Fibroblast of villous mesenchyme (primary cell): ENCODE data around the gene IL10RA. TPM values are rescaled to one million over a fixed set of nuclear protein-coding genes. Genes with fewer than 3 reads are reported as not detected.

ENCODE experiments used
- DNase-seq: peaks from one replicate; pipeline ENCODE4 v3.0.0-alpha.2; 2010; ENCODE audit warnings: low read depth
- H3K4me3 ChIP-seq: 2 replicates; pipeline ENCODE4 v1.5.1; 2011; ENCODE audit warnings: low read depth, mild to moderate bottlenecking, low read length
- total RNA-seq: library from RNA; depleted of rRNA; stranded (reverse); fragments of >200 nt; gene quantifications from 2 replicates; pipeline ENCODE4 v1.2.3, GENCODE V29; 2012
- TF ChIP-seq, protein P1 (sequence below): IDR thresholded peaks from 2 replicates; pipeline ENCODE4 v1.5.1; 2012; ENCODE audit warnings: low read depth, mild to moderate bottlenecking, low read length; ENCODE audit not compliant: insufficient read depth

Gene IL10RA
- total RNA-seq, 1 donor = not detected

DNA sequence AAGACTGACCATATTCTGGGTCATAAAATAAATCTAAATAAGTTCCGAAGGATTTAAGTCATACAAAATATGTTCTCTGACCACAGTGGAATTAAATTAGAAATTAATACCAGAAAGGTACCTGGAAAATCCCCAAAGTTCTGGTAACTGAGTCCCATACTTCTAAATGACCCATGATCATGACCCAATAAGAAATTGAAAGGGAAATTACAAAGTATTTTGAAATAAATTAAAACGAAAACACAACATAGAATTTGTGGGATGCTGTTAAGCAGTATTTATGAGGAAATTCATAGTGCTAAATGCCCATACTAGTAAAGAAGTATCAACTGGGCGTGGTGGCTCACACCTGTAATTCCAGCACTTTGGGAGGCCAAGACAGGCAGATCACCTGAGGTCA is 23.4 kb upstream of the IL10RA start:
- H3K4me3 ChIP-seq = no peak overlapping the region
- DNase-seq = no peak
- TF ChIP-seq, protein P1, sequence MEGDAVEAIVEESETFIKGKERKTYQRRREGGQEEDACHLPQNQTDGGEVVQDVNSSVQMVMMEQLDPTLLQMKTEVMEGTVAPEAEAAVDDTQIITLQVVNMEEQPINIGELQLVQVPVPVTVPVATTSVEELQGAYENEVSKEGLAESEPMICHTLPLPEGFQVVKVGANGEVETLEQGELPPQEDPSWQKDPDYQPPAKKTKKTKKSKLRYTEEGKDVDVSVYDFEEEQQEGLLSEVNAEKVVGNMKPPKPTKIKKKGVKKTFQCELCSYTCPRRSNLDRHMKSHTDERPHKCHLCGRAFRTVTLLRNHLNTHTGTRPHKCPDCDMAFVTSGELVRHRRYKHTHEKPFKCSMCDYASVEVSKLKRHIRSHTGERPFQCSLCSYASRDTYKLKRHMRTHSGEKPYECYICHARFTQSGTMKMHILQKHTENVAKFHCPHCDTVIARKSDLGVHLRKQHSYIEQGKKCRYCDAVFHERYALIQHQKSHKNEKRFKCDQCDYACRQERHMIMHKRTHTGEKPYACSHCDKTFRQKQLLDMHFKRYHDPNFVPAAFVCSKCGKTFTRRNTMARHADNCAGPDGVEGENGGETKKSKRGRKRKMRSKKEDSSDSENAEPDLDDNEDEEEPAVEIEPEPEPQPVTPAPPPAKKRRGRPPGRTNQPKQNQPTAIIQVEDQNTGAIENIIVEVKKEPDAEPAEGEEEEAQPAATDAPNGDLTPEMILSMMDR = no peak

DNA sequence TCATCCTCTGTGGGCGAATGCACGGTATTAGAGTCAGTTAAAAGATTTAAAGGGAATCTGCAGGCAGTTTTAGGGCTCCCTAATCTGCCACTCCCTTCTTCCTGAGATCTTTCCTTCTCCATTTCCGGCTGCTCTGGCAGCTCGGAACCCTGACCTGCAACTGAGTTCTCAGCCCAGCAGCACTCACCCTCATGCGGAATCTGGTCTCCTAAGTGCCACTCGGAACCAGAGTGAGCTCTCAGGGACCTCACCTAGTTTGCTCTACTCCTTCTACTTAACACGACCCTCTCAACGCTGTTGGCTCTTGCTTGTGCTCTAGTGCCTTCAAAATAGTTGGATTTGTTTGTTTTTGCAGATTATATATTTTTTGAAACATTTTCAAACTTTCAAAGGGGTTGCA is 19.3 kb upstream of the IL10RA start:
- no peak overlapping the region for H3K4me3 ChIP-seq
- TF ChIP-seq, protein P1 = no peak
- DNase-seq = no peak

DNA sequence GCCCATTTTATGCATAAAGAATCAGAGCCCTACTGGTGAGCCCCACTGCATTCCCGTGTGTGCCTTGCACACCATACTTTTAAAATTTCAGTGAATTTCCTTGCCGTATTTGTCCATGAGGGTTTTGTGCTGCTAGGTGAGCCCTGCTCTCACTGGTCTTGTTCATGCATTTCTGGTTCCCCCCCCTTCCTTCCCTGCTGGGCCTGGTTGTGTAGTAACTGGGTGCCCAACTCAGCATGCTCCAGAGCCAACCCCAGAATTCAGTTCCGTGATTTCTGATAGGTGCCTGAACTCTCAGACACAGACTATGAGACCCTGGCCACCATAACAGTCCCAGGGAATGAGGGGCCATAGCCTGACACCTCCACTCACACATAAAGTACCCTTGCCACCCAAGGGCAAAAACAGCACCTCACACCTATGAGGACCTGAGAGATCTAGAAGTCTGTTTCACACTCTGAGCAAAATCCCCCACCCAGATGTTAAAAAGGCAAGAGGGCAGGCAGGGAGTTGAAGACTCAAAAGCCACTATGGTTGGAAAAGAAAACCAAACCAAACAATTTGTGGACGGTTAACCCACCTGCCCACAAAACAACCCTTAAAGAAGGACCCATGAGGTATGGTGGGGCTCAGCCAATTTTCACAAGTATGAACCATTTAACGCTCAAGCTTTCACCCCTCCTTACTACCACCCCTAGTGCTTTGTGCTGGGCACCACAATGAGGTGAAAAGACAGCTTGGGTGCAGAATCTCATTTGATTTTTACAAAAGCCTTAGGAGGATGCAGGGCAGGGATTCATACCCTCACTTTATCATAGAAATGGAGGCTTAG is 16.8 kb upstream of the IL10RA start:
- DNase-seq = no peak
- no peak overlapping the region for H3K4me3 ChIP-seq
- TF ChIP-seq, protein P1 = no peak

DNA sequence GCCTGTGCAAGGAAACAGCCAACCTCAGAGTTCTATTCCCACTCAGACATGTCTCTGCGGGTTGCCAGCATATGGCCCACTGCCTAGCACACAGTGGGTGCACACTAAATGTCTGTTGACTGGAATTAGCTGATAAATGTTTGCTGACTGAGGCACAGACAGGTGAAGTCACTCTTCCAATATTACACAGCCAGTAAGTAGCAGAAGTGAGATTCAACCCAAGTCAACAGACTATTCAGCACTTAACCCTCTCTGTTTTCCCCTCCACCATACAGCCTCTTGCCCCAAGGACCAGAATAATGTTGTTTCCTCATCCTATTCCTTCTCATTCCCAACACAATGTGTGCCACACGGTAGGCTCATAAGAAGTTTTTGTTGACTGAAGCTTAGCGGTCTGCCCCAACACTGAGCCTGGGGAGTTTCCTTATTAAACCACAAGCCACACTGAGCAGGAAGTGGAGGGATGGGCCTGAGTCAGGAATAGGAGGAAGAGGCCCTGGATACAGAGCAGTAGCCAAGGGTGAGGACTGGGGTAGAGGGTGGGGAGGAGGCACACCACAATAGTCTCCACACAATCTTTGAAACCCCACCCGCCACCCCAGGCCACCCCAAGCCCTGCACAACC is 15.7 kb upstream of the IL10RA start:
- no peak for DNase-seq
- TF ChIP-seq, protein P1 = no peak
- H3K4me3 ChIP-seq = no peak overlapping the region

DNA sequence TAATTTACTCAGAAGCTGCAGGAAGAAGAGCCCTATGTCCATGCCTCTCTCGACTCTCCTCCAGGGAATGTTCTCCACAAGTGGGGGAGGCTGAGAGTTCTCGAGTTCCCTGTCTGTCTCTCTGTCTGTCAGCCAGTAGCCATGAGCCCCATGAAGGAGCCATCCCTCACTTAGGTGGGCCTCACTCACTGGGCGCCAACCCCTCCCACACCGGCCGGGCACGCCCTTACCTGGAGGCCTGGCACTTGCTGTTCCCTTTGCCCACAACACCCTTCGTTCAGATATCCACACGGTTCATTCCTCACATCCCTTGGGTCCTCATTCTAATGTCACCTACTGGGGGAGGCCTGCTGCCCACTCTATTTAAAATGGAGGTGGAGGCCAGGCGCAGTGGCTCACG is 14.2 kb upstream of the IL10RA start:
- no peak for DNase-seq
- TF ChIP-seq, protein P1 = no peak
- H3K4me3 ChIP-seq = no peak overlapping the region

DNA sequence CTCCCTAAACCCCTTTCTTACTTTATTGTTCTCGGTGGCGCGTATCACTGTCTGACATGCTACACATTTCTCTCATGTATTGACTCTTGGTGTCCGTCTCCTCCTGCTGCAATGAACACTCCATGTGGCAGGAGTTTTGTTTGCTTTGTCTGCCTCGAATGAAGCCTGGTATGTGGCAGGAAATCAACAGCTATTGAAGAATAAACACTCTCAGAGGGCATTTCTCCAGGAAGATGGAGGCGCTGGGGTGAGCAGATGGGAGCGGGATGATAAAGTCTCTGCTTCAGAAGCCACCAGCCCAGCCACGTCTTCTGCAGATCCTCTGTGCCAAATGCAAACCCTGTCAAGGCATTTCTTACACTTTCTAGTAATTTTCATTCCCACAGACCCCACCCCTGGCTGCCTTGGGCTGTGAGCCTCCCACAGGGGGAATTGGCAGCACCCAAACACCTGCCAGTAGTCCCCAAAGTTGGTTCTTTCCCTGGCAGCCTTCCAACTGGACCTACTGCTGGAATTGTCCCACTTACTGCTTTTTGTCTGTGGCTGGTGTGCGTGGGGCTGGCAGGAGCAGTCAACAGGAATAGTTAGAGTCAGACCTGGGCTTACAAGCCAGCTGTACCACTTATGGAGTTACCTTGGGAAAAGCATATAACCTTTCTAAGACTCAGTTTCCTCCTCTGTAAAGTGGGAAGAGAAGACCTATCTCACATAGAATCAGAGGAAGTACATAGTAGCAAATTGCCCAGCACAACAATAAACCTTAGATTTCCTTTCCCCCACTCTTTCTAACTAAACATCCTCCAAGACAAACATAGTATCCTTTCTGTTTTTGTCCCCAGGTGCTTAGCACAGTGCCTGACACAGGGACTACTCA is 13.3 kb upstream of the IL10RA start:
- H3K4me3 ChIP-seq = no peak overlapping the region
- TF ChIP-seq, protein P1 = no peak
- no peak for DNase-seq
